22Rv1 (cell line): ENCODE data around the gene TOMM20.

Source experiments
- CTCF ChIP-seq: fragments of 450-650 bp; IDR thresholded peaks from 2 replicates; pipeline ENCODE4 v1.5.1; 2017; ENCODE audit warnings: mild to moderate bottlenecking
- ZFX ChIP-seq: fragments of 450-650 bp; IDR thresholded peaks from 2 replicates; pipeline ENCODE4 v1.6.1; 2017; ENCODE audit warnings: antibody characterized with exemption, borderline replicate concordance

- TF ChIP-seq CTCF: no peak
- TF ChIP-seq ZFX: no peak
These were observed 31.8 kb upstream of the TOMM20 start for GRCh38 chr1:235160383-235160956.
